SU-DHL-6 (cell line): ENCODE data around the gene ABL2.

Experiments used
- H2AFZ ChIP-seq: fragments of 200-600 bp; sonication (generic); 2 replicates; pipeline ENCODE4 v1.6.1; 2014; ENCODE audit warnings: low read depth, mild to moderate bottlenecking, moderate library complexity, mixed read lengths, antibody characterized with exemption, low read length; ENCODE audit not compliant: severe bottlenecking
- H3F3A ChIP-seq: fragments of 200-600 bp; shearing (Covaris generic); 2 replicates; pipeline ENCODE4 v1.6.0; 2016; ENCODE audit warnings: antibody characterized with exemption, mild to moderate bottlenecking; ENCODE audit not compliant: insufficient read depth
- H3K27ac ChIP-seq: fragments of 200-600 bp; sonication (generic); 2 replicates; pipeline ENCODE4 v1.5.1; 2016; ENCODE audit warnings: low read depth, mild to moderate bottlenecking, low read length, moderate library complexity, mixed read lengths
- H3K27me3 ChIP-seq: fragments of 200-600 bp; sonication (generic), shearing (Covaris generic); 2 replicates; pipeline ENCODE4 v1.6.0; 2014; ENCODE audit warnings: mild to moderate bottlenecking, low read length
- H3K36me3 ChIP-seq: fragments of 200-600 bp; sonication (generic); 2 replicates; pipeline ENCODE4 v1.6.1; 2014; ENCODE audit warnings: mild to moderate bottlenecking, low read length, mixed read lengths
- H3K4me2 ChIP-seq: fragments of 300-600, 200-600 bp; shearing (Covaris generic), sonication (generic); 2 replicates; pipeline ENCODE4 v1.6.0; 2014; ENCODE audit warnings: low read length, low read depth, mild to moderate bottlenecking; ENCODE audit not compliant: poor library complexity, severe bottlenecking
- H3K4me3 ChIP-seq: fragments of 200-600 bp; sonication (generic); 2 replicates; pipeline ENCODE4 v1.5.1; 2014; ENCODE audit warnings: antibody characterized with exemption, low read length, mild to moderate bottlenecking, mixed read lengths; ENCODE audit not compliant: insufficient read depth, poor library complexity, severe bottlenecking
- H3K79me2 ChIP-seq: fragments of 200-600 bp; sonication (generic); 2 replicates; pipeline ENCODE4 v1.6.1; 2014; ENCODE audit warnings: mild to moderate bottlenecking, low read length, moderate library complexity; ENCODE audit not compliant: insufficient read depth
- H3K9ac ChIP-seq: fragments of 200-600 bp; sonication (generic); 2 replicates; pipeline ENCODE4 v1.7.0; 2014; ENCODE audit warnings: mild to moderate bottlenecking, low read length
- H3K9me2 ChIP-seq: fragments of 200-600 bp; sonication (generic); replicated peaks from 2 replicates; pipeline ENCODE4 v1.6.1; 2014; ENCODE audit warnings: low read length; ENCODE audit not compliant: insufficient read depth
- H3K9me3 ChIP-seq: fragments of 200-600 bp; sonication (generic); 2 replicates; pipeline ENCODE4 v1.6.1; 2014; ENCODE audit warnings: low read length, mixed read lengths; ENCODE audit not compliant: insufficient read depth
- H4K20me1 ChIP-seq: fragments of 200-600 bp; sonication (generic); 2 replicates; pipeline ENCODE4 v1.6.1; 2014; ENCODE audit warnings: low read depth, mild to moderate bottlenecking, antibody characterized with exemption, low read length, moderate library complexity, mixed read lengths
- EZH2phosphoT487 ChIP-seq: fragments of 200-600 bp; sonication (generic), shearing (Covaris generic); conservative IDR thresholded peaks from 2 replicates; pipeline ENCODE4 v1.6.1; 2018; ENCODE audit warnings: mild to moderate bottlenecking, antibody characterized with exemption, low read length, moderate library complexity, mixed read lengths
- TF ChIP-seq, protein P1 (sequence below): fragments of 200-600 bp; sonication (generic); IDR thresholded peaks from one replicate; pipeline ENCODE4 v1.5.1; 2017; ENCODE audit warnings: antibody characterized with exemption, mild to moderate bottlenecking, low read length, moderate library complexity; ENCODE audit not compliant: insufficient read depth, poor library complexity, severe bottlenecking

The ABL2 gene

DNA sequence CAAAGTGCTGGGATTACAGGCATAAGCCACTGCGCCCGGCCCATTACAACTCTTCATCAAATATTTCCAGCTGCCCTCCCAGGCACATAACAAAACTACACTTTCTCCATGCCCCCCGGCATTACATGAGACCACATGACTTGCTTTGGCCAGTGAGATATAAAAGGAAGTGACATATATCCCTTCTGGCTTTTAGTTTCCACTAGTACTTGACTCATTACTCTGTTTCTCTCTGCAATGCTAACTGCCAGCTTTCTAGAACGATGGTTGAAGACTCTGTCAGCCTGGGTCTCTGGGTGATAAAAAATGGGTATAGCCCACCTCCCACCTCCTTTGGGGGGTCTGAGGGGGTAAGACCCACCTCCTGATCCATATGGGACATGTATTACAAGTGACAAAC lies 24.2 kb downstream of the ABL2 start:
- H3K36me3 ChIP-seq = no peaks in the 10 kb centered on the region
- TF ChIP-seq EZH2phosphoT487 = no peak
- TF ChIP-seq, protein P1, sequence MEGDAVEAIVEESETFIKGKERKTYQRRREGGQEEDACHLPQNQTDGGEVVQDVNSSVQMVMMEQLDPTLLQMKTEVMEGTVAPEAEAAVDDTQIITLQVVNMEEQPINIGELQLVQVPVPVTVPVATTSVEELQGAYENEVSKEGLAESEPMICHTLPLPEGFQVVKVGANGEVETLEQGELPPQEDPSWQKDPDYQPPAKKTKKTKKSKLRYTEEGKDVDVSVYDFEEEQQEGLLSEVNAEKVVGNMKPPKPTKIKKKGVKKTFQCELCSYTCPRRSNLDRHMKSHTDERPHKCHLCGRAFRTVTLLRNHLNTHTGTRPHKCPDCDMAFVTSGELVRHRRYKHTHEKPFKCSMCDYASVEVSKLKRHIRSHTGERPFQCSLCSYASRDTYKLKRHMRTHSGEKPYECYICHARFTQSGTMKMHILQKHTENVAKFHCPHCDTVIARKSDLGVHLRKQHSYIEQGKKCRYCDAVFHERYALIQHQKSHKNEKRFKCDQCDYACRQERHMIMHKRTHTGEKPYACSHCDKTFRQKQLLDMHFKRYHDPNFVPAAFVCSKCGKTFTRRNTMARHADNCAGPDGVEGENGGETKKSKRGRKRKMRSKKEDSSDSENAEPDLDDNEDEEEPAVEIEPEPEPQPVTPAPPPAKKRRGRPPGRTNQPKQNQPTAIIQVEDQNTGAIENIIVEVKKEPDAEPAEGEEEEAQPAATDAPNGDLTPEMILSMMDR = no peak
- H2AFZ ChIP-seq = no peak overlapping the region
- H4K20me1 ChIP-seq = 0 out of 2 replicates have a peak, but pooled peaks cover 8% of the 10 kb centered on the region
- no peaks in the 10 kb centered on the region for H3K9me2 ChIP-seq
- no peak overlapping the region for H3K9ac ChIP-seq
- H3K4me2 ChIP-seq = no peak overlapping the region
- no peaks in the 10 kb centered on the region for H3K79me2 ChIP-seq
- no peak overlapping the region for H3K4me3 ChIP-seq
- no peaks in the 10 kb centered on the region for H3K27me3 ChIP-seq
- H3K27ac ChIP-seq = no peak overlapping the region
- H3K9me3 ChIP-seq = no peaks in the 10 kb centered on the region
- H3F3A ChIP-seq = no peaks in the 10 kb centered on the region

- Histone ChIP-seq H3K27ac (no peak overlapping the region), H3K36me3 (no peaks in the 10 kb centered on the region), H3K4me2 (no peak overlapping the region), H3K9ac (no peak overlapping the region), H3K9me3 (no peaks in the 10 kb centered on the region), H3K27me3 (no peaks in the 10 kb centered on the region), H3F3A (no peaks in the 10 kb centered on the region), H3K4me3 (no peak overlapping the region), H3K79me2 (no peaks in the 10 kb centered on the region), H3K9me2 (no peaks in the 10 kb centered on the region), H2AFZ (no peak overlapping the region), H4K20me1 (0 out of 2 replicates have a peak, but pooled peaks cover 3% of the 10 kb centered on the region)
- no peak for TF ChIP-seq EZH2phosphoT487
- TF ChIP-seq, protein P1 = no peak
Observed at GRCh38 chr1:179202161-179202560, 27.3 kb downstream of the ABL2 start.

- no peaks in the 10 kb centered on the region for H3K9me3 ChIP-seq
- H3K27ac ChIP-seq = no peak overlapping the region
- TF ChIP-seq, protein P1 = no peak
- TF ChIP-seq EZH2phosphoT487 = no peak
- no peak overlapping the region for H3K4me3 ChIP-seq
- H3K9me2 ChIP-seq = no peaks in the 10 kb centered on the region
- no peak overlapping the region for H3K9ac ChIP-seq
- no peaks in the 10 kb centered on the region for H3K36me3 ChIP-seq
- H3K79me2 ChIP-seq = no peaks in the 10 kb centered on the region
- no peak overlapping the region for H2AFZ ChIP-seq
- no peak overlapping the region for H3K4me2 ChIP-seq
- 0 out of 2 replicates have a peak, but pooled peaks cover 3% of the 10 kb centered on the region for H4K20me1 ChIP-seq
- H3K27me3 ChIP-seq = no peaks in the 10 kb centered on the region
- no peaks in the 10 kb centered on the region for H3F3A ChIP-seq
Observed at GRCh38 chr1:179200586-179200985, 28.9 kb downstream of the ABL2 start.
